WI38 (cell line): ENCODE results near the gene TMEM150B.

ENCODE experiments used
- H3K4me3 ChIP-seq: 2 replicates; pipeline ENCODE4 v1.5.1; 2011; ENCODE audit warnings: low read depth, mild to moderate bottlenecking, control low read depth, low read length
- TF ChIP-seq, protein P1 (sequence below): IDR thresholded peaks from 2 replicates; pipeline ENCODE4 v1.5.1; 2012; ENCODE audit warnings: low read depth, mild to moderate bottlenecking, control low read depth, low read length

Gene TMEM150B

DNA sequence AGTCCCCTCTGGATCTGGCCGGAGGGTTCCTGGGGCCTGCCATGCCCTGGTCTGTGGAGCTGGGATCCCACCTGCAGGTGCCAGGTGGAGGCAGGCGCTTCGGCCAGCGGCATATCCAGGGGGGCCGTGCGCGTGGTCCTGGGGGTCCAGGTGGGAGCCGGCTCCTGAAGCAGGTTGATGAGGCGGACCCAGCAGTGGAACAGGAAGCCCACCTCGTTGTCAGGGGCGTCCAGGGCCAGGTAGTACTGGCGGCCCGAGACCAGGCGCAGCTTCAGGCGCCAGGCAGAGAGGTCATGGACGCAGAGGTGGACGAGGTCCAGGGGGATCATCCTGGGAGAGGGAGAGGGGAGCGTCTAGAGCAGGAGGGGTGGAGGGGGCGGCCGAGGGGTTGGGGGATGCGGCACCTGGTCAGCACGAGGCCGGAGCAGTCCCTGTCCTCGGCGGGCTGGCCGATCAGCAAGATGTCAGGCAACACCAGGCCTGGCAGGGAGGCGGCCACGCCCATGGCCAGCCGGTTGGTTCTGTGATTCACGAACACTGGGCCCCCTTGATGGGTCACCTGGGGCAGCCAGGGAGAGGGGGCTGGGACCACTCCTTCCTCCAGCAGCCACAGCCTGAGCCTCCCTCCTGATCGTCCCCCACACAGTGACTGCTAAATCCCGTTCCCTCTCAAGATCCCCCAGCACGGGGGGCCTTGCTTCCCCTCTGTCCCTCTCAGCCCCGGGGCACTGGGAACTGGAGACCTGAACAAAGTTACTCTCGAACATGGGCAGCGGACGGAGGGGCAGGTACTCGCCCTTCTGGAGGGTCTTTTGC is 37.2 kb upstream of the TMEM150B start:
- H3K4me3 ChIP-seq = no peak overlapping the region
- TF ChIP-seq, protein P1, sequence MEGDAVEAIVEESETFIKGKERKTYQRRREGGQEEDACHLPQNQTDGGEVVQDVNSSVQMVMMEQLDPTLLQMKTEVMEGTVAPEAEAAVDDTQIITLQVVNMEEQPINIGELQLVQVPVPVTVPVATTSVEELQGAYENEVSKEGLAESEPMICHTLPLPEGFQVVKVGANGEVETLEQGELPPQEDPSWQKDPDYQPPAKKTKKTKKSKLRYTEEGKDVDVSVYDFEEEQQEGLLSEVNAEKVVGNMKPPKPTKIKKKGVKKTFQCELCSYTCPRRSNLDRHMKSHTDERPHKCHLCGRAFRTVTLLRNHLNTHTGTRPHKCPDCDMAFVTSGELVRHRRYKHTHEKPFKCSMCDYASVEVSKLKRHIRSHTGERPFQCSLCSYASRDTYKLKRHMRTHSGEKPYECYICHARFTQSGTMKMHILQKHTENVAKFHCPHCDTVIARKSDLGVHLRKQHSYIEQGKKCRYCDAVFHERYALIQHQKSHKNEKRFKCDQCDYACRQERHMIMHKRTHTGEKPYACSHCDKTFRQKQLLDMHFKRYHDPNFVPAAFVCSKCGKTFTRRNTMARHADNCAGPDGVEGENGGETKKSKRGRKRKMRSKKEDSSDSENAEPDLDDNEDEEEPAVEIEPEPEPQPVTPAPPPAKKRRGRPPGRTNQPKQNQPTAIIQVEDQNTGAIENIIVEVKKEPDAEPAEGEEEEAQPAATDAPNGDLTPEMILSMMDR = no peak

DNA sequence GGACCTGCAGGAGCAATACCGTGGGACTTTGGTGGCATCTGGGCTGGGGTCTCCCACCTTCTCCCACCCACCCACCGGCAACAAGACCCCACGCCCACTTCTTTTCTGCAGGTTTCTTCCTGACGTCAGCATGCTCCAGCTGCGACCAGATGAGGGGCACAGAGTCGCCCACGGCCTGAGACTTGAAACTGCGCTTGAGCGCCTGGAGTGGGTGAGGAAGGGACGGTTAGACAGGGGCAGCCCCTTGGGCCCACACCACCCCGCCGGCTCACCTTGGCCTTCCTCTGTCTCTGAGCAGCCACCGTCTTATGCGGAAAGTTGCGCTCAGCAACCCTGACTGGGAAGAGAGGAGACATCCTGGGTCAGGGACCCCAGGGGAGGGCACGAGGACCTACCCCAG is 35.8 kb upstream of the TMEM150B start:
- no peak overlapping the region for H3K4me3 ChIP-seq
- TF ChIP-seq, protein P1 = no peak

DNA sequence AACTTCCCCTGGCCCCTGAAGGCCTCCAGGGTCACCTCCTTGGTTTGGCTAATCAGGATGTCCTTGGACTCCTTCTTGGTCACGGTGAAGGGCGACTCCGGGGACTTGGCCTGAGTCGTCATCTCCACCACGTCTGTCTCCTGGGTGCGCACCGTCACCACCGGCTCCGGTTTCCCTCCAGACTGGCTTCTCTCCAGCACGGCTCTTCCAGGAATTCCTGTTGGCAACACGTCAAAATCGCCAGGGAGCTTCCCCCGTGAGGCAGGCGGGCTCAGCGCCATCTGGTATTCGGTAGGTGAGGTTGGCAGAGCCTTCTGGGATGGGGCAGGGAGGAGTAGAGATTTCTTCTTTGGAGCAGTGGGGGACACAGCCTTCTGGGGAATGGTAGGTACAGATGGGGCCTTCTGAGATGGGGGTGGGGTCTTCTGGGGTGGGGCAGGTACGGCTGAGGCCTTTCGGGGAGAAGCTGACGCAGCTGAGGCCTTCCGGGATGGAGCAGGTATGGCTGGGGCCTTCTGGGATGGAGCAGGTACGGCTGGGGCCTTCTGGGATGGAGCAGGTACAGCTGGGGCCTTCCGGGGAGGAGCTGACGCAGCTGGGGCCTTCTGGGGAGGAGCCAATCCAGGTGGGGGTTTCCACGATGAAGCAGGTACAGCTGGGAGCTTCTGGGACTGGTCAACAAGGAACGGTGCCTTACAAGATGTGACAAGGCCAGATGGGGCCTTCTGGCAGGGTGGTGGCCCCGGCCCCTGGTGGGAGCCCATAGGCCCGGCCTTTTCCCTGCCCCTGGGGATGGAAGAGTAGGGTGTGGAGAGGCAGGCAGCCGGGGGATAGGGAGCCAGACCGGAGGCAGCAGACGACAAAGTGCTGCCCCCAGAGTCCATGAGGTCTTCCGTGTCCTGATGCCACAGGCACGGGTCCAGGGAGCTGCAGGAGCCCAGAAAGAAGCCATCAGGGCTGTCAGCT is 34.1 kb upstream of the TMEM150B start:
- H3K4me3 ChIP-seq = no peak overlapping the region

DNA sequence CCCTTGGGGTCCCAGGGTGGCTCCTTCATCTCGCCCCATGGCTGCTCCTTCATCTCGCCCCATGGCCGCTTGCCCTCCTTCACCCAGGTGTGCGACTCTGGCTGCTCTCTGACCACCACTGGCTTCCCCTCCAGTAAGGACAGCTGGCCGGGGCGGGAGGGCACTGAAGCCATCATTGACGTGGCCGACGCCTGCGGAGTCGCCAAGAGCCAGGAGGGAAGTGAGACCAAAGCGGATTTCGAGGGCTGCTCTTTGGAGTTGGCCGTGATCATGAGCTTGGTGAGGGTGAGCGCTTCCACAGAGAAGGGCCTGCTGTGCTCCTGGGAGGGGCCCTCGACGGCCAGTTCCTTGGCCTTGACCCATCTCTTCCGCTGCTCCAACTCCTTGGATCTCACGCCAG is 33.4 kb upstream of the TMEM150B start:
- TF ChIP-seq, protein P1 = no peak
- no peak overlapping the region for H3K4me3 ChIP-seq

More for the DNA sequence above, 34.1 kb upstream of the TMEM150B start:
- TF ChIP-seq, protein P1 = no peak

DNA sequence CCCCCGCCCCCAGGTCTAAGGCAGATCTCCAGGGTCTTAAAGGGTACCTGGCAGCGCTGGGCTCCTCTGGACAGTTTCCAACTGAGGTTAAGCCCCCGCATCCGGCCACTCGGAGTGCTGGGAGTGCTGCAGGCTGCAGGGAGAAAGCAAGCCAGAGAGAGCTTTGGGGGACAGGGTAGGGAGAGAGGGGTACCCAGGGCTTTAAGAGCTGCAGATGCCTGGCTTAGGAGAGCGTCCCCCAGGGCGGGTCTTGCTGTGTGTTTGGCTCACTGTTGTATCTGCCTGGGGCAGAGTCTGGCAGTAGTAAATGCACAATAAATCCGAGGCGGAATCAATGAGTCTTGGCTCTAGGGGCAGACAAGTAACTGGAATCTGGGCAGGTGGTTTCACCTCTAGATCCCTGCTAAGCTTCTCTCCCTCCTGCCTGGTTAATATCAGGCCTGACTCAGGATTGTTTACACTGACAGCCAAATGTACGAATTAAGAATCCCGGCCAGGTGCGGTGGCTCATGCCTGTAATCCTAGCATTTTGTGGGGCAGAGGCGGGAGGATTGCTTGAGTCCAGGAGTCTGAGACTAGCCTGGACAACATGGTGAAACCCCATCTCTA is 30.2 kb upstream of the TMEM150B start:
- TF ChIP-seq, protein P1 = no peak
- no peak overlapping the region for H3K4me3 ChIP-seq

DNA sequence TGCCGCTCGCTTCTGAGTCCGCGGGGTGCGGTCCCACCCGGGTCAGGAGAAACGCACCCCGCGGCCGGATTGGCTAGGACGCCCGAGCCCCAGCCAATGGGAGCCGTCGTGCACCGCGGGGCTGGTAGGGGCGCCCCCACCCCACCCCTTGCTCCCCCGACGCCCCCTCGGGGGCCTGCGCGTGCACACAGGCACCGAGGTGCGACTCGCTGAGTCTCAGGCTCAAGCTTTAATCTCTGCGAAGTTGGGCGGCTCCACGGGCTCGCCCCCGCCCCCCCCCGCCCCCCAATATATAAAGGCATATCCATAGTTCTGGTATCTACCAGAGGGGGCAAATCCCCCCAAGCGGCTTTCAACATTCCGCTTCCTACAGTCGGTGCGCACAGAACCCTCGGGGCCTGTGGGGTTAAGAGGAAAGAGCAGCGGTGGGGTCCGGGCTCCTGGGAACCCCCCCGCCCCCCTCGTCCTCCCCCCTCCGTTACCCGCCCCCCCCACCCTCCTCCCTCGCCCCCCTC is 29.6 kb upstream of the TMEM150B start, which contains the start of gene COX6B2:
COX6B2 (minus strand) TSS at position 22 of the 515 bp plus-strand sequence. CDS start 198 bp downstream, outside the sequence.
- TF ChIP-seq, protein P1 = no peak
- H3K4me3 ChIP-seq = peak within 1 kb of the TSS; percentile 56
